ENCODE measurements around the gene DYNC1I1.

Gene DYNC1I1

DNA sequence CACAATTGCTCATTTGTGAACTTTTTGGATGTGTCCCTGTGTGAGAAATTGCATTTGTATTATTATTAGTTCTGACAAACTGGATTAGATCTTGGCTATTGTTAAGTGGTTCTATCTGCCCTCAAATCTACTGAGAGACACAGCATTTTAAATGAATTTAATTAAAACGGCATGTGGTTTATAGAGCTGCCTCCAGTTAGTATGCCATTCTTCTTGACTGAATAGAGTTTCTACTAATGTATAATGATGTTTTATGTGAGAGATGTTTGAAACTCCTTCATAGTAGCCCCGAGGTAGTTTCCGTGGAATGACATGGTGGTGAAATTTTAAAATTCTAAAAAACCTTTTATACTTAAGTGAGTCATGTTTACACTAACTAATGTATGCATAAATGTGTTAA lies 110.9 kb downstream of the DYNC1I1 start:
- Histone ChIP-seq H4K20me1 (ENCODE audit: low read depth, low read length) (no peaks in the 10 kb centered on the region), H3K9ac (ENCODE audit: low read length) (no peak overlapping the region), H3K9me2 (replicated peaks; ENCODE audit: insufficient read depth, low read length) (no peaks in the 10 kb centered on the region), H3K4me3 (ENCODE audit: insufficient read depth, low read length, poor library complexity, severe bottlenecking) (no peak overlapping the region), H3F3A (ENCODE audit: insufficient read depth) (no peaks in the 10 kb centered on the region), H3K36me3 (ENCODE audit: low read length) (no peaks in the 10 kb centered on the region), H3K27me3 (ENCODE audit: low read length) (no peaks in the 10 kb centered on the region), H3K27ac (ENCODE audit: low read depth, low read length) (no peak overlapping the region), H3K79me2 (ENCODE audit: insufficient read depth, low read length) (no peaks in the 10 kb centered on the region), H2AFZ (ENCODE audit: low read depth, low read length, severe bottlenecking) (no peak overlapping the region), H3K4me2 (ENCODE audit: low read depth, low read length, poor library complexity, severe bottlenecking) (no peak overlapping the region), H3K9me3 (ENCODE audit: insufficient read depth, low read length) (no peaks in the 10 kb centered on the region)
- TF ChIP-seq, protein P1, sequence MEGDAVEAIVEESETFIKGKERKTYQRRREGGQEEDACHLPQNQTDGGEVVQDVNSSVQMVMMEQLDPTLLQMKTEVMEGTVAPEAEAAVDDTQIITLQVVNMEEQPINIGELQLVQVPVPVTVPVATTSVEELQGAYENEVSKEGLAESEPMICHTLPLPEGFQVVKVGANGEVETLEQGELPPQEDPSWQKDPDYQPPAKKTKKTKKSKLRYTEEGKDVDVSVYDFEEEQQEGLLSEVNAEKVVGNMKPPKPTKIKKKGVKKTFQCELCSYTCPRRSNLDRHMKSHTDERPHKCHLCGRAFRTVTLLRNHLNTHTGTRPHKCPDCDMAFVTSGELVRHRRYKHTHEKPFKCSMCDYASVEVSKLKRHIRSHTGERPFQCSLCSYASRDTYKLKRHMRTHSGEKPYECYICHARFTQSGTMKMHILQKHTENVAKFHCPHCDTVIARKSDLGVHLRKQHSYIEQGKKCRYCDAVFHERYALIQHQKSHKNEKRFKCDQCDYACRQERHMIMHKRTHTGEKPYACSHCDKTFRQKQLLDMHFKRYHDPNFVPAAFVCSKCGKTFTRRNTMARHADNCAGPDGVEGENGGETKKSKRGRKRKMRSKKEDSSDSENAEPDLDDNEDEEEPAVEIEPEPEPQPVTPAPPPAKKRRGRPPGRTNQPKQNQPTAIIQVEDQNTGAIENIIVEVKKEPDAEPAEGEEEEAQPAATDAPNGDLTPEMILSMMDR (IDR thresholded peaks at IDR 0.05; ENCODE audit: insufficient read depth, low read length, poor library complexity, severe bottlenecking) = no peak
- no peak for TF ChIP-seq EZH2phosphoT487 (conservative IDR thresholded peaks at IDR 0.05; ENCODE audit: low read length)

DNA sequence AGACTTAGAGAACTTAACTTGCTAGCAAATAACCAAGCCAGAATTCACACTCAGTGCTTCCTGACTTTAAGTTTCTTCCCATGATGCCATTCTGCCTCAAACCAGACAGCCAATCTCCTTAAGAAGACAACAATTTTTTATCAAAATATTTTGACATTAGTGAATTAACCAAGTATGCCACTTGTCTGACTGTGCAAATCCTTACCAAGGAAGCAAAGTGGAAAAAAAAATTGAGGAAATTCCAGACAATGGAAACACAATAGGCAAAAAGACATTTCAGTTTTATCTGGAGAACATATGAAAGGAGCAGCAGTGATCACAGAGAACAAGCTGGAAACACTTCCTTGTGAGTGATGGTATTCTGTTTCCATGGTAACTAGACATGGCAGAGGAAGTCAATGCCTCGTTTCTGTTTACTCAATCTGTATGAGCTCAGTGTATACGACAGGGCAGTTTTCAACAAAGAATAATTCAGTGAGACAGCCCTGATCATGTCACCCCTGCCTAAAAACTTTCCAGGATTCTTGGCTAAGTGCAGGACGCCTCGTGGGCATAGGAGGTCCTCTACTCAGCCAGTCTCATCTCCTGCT lies 114.2 kb downstream of the DYNC1I1 start:
- H3K27ac ChIP-seq (ENCODE audit: low read depth, low read length) = no peak overlapping the region
- H2AFZ ChIP-seq (ENCODE audit: low read depth, low read length, severe bottlenecking) = no peak overlapping the region
- TF ChIP-seq, protein P1 (IDR thresholded peaks at IDR 0.05; ENCODE audit: insufficient read depth, low read length, poor library complexity, severe bottlenecking) = no peak
- TF ChIP-seq EZH2phosphoT487 (conservative IDR thresholded peaks at IDR 0.05; ENCODE audit: low read length) = no peak

GRCh38 chr7:95893484-95893883 lies 121.1 kb downstream of the DYNC1I1 start:
- Histone ChIP-seq H3K9me3 (ENCODE audit: insufficient read depth, low read length) (no peaks in the 10 kb centered on the region), H2AFZ (ENCODE audit: low read depth, low read length, severe bottlenecking) (no peak overlapping the region), H3K4me3 (ENCODE audit: insufficient read depth, low read length, poor library complexity, severe bottlenecking) (no peak overlapping the region), H3K9ac (ENCODE audit: low read length) (no peak overlapping the region), H3K4me2 (ENCODE audit: low read depth, low read length, poor library complexity, severe bottlenecking) (no peak overlapping the region), H3K9me2 (replicated peaks; ENCODE audit: insufficient read depth, low read length) (no peaks in the 10 kb centered on the region), H3K36me3 (ENCODE audit: low read length) (no peaks in the 10 kb centered on the region), H3F3A (ENCODE audit: insufficient read depth) (no peaks in the 10 kb centered on the region), H4K20me1 (ENCODE audit: low read depth, low read length) (no peaks in the 10 kb centered on the region), H3K27ac (ENCODE audit: low read depth, low read length) (no peak overlapping the region), H3K79me2 (ENCODE audit: insufficient read depth, low read length) (no peaks in the 10 kb centered on the region), H3K27me3 (ENCODE audit: low read length) (no peaks in the 10 kb centered on the region)
- TF ChIP-seq, protein P1 (IDR thresholded peaks at IDR 0.05; ENCODE audit: insufficient read depth, low read length, poor library complexity, severe bottlenecking) = no peak
- no peak for TF ChIP-seq EZH2phosphoT487 (conservative IDR thresholded peaks at IDR 0.05; ENCODE audit: low read length)

More for the DNA sequence above, 114.2 kb downstream of the DYNC1I1 start:
- H3K9me2 ChIP-seq (replicated peaks; ENCODE audit: insufficient read depth, low read length) = no peaks in the 10 kb centered on the region
- no peak overlapping the region for H3K9ac ChIP-seq (ENCODE audit: low read length)
- no peaks in the 10 kb centered on the region for H3K9me3 ChIP-seq (ENCODE audit: insufficient read depth, low read length)
- no peaks in the 10 kb centered on the region for H3K79me2 ChIP-seq (ENCODE audit: insufficient read depth, low read length)
- H3K36me3 ChIP-seq (ENCODE audit: low read length) = no peaks in the 10 kb centered on the region
- no peak overlapping the region for H3K4me3 ChIP-seq (ENCODE audit: insufficient read depth, low read length, poor library complexity, severe bottlenecking)
- H3K4me2 ChIP-seq (ENCODE audit: low read depth, low read length, poor library complexity, severe bottlenecking) = no peak overlapping the region
- H3F3A ChIP-seq (ENCODE audit: insufficient read depth) = no peaks in the 10 kb centered on the region
- H4K20me1 ChIP-seq (ENCODE audit: low read depth, low read length) = no peaks in the 10 kb centered on the region
- no peaks in the 10 kb centered on the region for H3K27me3 ChIP-seq (ENCODE audit: low read length)
